Neuronal stem cell (in vitro differentiated cells): Measurements from ENCODE around the gene MED12L.

Source experiments
- DNase-seq: peaks from one replicate; pipeline ENCODE4 v3.0.0-alpha.2; 2013; ENCODE audit warnings: low spot score
- H2AFZ ChIP-seq: one replicate; pipeline ENCODE4 v1.6.1; 2013; ENCODE audit warnings: mild to moderate bottlenecking, low read length, inconsistent platforms
- H2AK5ac ChIP-seq: 2 replicates; pipeline ENCODE4 v1.6.1; 2013; ENCODE audit warnings: low read depth, mild to moderate bottlenecking, inconsistent platforms, low read length, moderate library complexity, mixed read lengths
- H2BK120ac ChIP-seq: 2 replicates; pipeline ENCODE4 v1.6.1; 2013; ENCODE audit warnings: low read depth, mild to moderate bottlenecking, inconsistent platforms, low read length, moderate library complexity, mixed read lengths
- H2BK12ac ChIP-seq: one replicate; pipeline ENCODE4 v1.6.1; 2013; ENCODE audit warnings: low read length, inconsistent platforms
- H2BK15ac ChIP-seq: 2 replicates; pipeline ENCODE4 v1.6.1; 2013; ENCODE audit warnings: mild to moderate bottlenecking, low read length, inconsistent platforms, mixed read lengths
- H2BK5ac ChIP-seq: one replicate; pipeline ENCODE4 v1.6.1; 2013; ENCODE audit warnings: inconsistent platforms, mild to moderate bottlenecking, low read length, moderate library complexity
- H3K14ac ChIP-seq: one replicate; pipeline ENCODE4 v1.6.1; 2013; ENCODE audit warnings: low read length, inconsistent platforms
- H3K18ac ChIP-seq: 2 replicates; pipeline ENCODE4 v1.6.1; 2013; ENCODE audit warnings: low read length, inconsistent platforms
- H3K23ac ChIP-seq: 2 replicates; pipeline ENCODE4 v1.6.1; 2013; ENCODE audit warnings: low read depth, mild to moderate bottlenecking, mixed read lengths, low read length, inconsistent platforms; ENCODE audit not compliant: poor library complexity
- H3K27ac ChIP-seq: replicated peaks from 3 replicates; pipeline ENCODE4 v1.5.1; 2013; ENCODE audit warnings: low read length, inconsistent platforms
- H3K27me3 ChIP-seq, 3 experiments: 2 replicates each; pipeline ENCODE4 v1.6.1; 2013; ENCODE audit warnings: low read length in 3 of 3, mild to moderate bottlenecking in 2 of 3, inconsistent platforms in 1 of 3, low read depth in 1 of 3, mixed read lengths in 1 of 3, moderate library complexity in 1 of 3; ENCODE audit not compliant: control insufficient read depth in 3 of 3, insufficient read depth in 3 of 3
- H3K36me3 ChIP-seq, 2 donors: replicated peaks in 1 of 2; 2 replicates each; pipeline ENCODE4 v1.6.1; 2013; ENCODE audit warnings: low read length in 2 of 2; ENCODE audit not compliant: control insufficient read depth in 2 of 2, insufficient read depth in 2 of 2
- H3K4ac ChIP-seq: 2 replicates; pipeline ENCODE4 v1.6.1; 2013; ENCODE audit warnings: inconsistent platforms, mild to moderate bottlenecking, low read length, moderate library complexity
- H3K4me1 ChIP-seq, 2 donors: 1 replicate in 1 of 2; 2 replicates in 1 of 2; pipeline ENCODE4 v1.6.1; 2013; ENCODE audit warnings: low read length in 2 of 2, low read depth in 1 of 2; ENCODE audit not compliant: control insufficient read depth in 2 of 2, insufficient read depth in 1 of 2
- H3K4me2 ChIP-seq: one replicate; pipeline ENCODE4 v1.6.1; 2013; ENCODE audit warnings: mild to moderate bottlenecking, low read length, inconsistent platforms; ENCODE audit not compliant: insufficient read depth, poor library complexity, severe bottlenecking
- H3K4me3 ChIP-seq, 2 donors: 2 replicates each; pipeline ENCODE4 v1.5.1; 2013; ENCODE audit warnings: low read length in 2 of 2, mild to moderate bottlenecking in 2 of 2, inconsistent platforms in 1 of 2, moderate library complexity in 1 of 2
- H3K79me1 ChIP-seq: one replicate; pipeline ENCODE4 v1.6.1; 2013; ENCODE audit warnings: low read depth, mild to moderate bottlenecking, inconsistent platforms, low read length, moderate library complexity
- H3K9ac ChIP-seq: one replicate; pipeline ENCODE4 v1.6.1; 2013; ENCODE audit warnings: mild to moderate bottlenecking, low read depth, low read length, inconsistent platforms; ENCODE audit not compliant: poor library complexity
- H3K9me3 ChIP-seq, 2 donors: replicated peaks in 1 of 2; 2 replicates each; pipeline versions ENCODE3 to v1.6.1; 2013; ENCODE audit warnings: low read length in 2 of 2, mild to moderate bottlenecking in 2 of 2, inconsistent platforms in 1 of 2, low read depth in 1 of 2, mixed read lengths in 1 of 2, moderate library complexity in 1 of 2; ENCODE audit not compliant: control insufficient read depth in 2 of 2, insufficient read depth in 1 of 2
- H4K8ac ChIP-seq: one replicate; pipeline ENCODE4 v1.6.1; 2013; ENCODE audit warnings: low read depth, mild to moderate bottlenecking, inconsistent platforms, low read length, moderate library complexity
- H4K91ac ChIP-seq: one replicate; pipeline ENCODE4 v1.6.1; 2013; ENCODE audit warnings: low read length, low read depth, mild to moderate bottlenecking, inconsistent platforms; ENCODE audit not compliant: poor library complexity
- WGBS, 2 donors: extraction: QIAGEN DNeasy Blood & Tissue Kit; methylation state at CpG; one replicate each; pipeline ENCODE4 v1.1.7; 2013; ENCODE audit warnings: missing lambda C conversion rate in 2 of 2, mixed read lengths in 1 of 2; ENCODE audit not compliant: insufficient read length in 2 of 2, insufficient replicate concordance in 1 of 2; ENCODE audit errors: extremely low coverage in 2 of 2; 5-methylcytosine and 5-hydroxymethylcytosine counted together

MED12L gene

DNA sequence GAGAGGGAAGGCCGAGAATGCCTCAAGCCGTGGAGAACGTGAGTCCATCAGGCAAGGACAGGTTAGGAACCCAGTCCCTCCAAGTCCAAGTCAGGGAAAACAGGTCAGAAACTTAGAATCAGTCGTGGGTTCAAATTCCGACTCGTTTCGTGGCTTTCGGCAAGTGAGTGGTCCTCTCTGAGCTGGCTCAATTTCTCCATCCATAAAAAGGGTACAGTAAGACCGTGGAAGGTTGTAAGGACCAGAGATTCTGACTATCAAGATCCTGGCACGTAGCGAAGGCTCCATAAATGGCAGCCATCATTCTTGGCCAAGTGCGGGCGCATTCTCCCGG lies 604 bp upstream of the MED12L start:
- no peak overlapping the region for H3K27ac ChIP-seq
- DNase-seq, result no peak
- peak overlapping the region; percentile 93 for H3K4me2 ChIP-seq

GRCh38 chr3:151085889-151086483 lies 522 bp downstream of the MED12L start:
- Histone ChIP-seq H2BK12ac (no peak overlapping the region), H2BK15ac (peak overlapping the region; percentile 22), H3K4me3 (peak overlapping the region; percentile 69 to 87), H3K4me2 (peak overlapping the region; percentile 93), H2AK5ac (peak overlapping the region; percentile 42), H3K4ac (no peak overlapping the region), H3K27me3 (peaks cover 0 to 21% (median 0%) of the 10 kb centered on the region in 3 experiments), H4K8ac (no peak overlapping the region), H3K9me3 (no peaks in the 10 kb centered on the region), H3K9ac (peak overlapping the region; percentile 95), H2BK5ac (no peak overlapping the region), H3K18ac (peak overlapping the region; percentile 96), H3K14ac (no peak overlapping the region), H3K36me3 (no peaks in the 10 kb centered on the region), H3K79me1 (no peaks in the 10 kb centered on the region), H2BK120ac (no peak overlapping the region), H3K23ac (peak overlapping the region; percentile 56), H4K91ac (no peak overlapping the region), H2AFZ (peak overlapping the region; percentile 100), H3K4me1 (peaks cover 3 to 8% of the 10 kb centered on the region in 2 donors), H3K27ac (peak overlapping the region; percentile 83)
- peak; percentile 57 for DNase-seq
- WGBS, 2 donors, result no CpG with 5 or more reads among the region's 60 CpGs

More for the DNA sequence above, 604 bp upstream of the MED12L start:
- H3K18ac ChIP-seq, result peak overlapping the region; percentile 98
- no peak overlapping the region for H4K91ac ChIP-seq
- no CpG with 5 or more reads among the region's 14 CpGs for WGBS, 2 donors
- peak overlapping the region; percentile 52 for H2BK15ac ChIP-seq
- peak overlapping the region; percentile 69 to 87 for H3K4me3 ChIP-seq
- no peaks in the 10 kb centered on the region for H3K36me3 ChIP-seq
- peak overlapping the region; percentile 57 for H3K23ac ChIP-seq
- no peaks in the 10 kb centered on the region for H3K79me1 ChIP-seq
- peak overlapping the region; percentile 87 for H2BK120ac ChIP-seq
- no peak overlapping the region for H2BK5ac ChIP-seq
- peaks cover 3 to 8% of the 10 kb centered on the region in 2 donors for H3K4me1 ChIP-seq
- peaks cover 0 to 21% (median 0%) of the 10 kb centered on the region in 3 experiments for H3K27me3 ChIP-seq
- H3K9me3 ChIP-seq, result no peaks in the 10 kb centered on the region
- no peak overlapping the region for H4K8ac ChIP-seq
- H3K4ac ChIP-seq, result no peak overlapping the region
- H3K9ac ChIP-seq, result peak overlapping the region; percentile 88
- no peak overlapping the region for H2BK12ac ChIP-seq
- no peak overlapping the region for H3K14ac ChIP-seq
- H2AK5ac ChIP-seq, result peak overlapping the region; percentile 30
- H2AFZ ChIP-seq, result peak overlapping the region; percentile 100

DNA sequence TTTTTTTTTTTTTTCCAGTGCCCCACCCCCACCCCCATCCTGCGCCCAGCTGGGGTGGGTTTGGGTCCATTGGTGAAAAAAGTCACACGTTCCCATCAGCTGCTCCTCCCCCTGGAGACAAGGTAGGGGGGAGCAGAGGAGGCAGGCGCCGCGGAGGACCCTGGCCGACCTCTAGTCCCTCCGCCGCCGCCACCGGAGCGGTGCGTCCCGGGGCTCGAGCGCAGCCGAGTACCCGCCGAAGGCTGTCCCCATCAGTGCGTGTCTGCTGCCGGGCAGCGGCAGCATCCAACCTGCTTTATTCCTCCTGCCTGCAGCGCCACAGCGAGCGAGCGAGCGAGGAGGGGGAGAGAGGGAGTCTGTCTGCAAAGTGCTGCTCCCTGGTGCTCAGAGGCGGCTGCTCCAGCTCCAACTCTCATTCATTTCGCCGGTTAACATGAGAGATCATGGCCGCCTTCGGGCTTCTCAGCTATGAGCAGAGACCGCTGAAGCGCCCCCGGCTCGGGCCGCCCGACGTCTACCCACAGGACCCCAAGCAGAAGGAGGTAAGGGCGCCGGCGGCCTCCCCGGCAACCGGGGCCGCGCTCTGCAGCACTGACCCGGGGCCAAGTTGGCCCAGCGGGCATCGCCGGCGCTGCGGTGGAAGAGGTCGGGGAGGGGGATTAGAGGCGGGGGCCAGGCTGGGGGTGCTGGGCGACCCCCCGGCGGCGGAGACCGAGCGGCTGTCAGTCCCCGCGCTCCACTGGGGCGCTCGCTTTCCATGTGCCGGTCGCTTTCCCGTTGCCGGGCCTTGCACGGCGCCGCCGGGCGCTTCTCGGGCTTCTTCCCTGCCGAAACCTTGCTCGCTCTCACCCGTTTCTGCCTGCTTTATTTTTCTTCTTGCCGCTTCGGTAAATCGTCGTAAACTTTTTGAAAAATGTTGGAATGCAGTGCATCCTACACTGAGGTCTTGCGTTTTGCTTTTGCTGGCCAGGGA lies 1.3 kb downstream of the MED12L start:
- H4K91ac ChIP-seq, result no peak overlapping the region
- peak overlapping the region; percentile 83 for H3K27ac ChIP-seq
- peak overlapping the region; percentile 100 for H2AFZ ChIP-seq
- H2BK120ac ChIP-seq, result no peak overlapping the region
- peak overlapping the region; percentile 87 for H3K9ac ChIP-seq
- H2AK5ac ChIP-seq, result peak overlapping the region; percentile 41
- peaks cover 3 to 8% of the 10 kb centered on the region in 2 donors for H3K4me1 ChIP-seq
- H3K79me1 ChIP-seq, result no peaks in the 10 kb centered on the region
- peak overlapping the region; percentile 69 to 87 for H3K4me3 ChIP-seq
- H3K27me3 ChIP-seq, result peaks cover 0 to 21% (median 0%) of the 10 kb centered on the region in 3 experiments
- no CpG with 5 or more reads among the region's 81 CpGs for WGBS, 2 donors
- H3K4me2 ChIP-seq, result peak overlapping the region; percentile 93
- no peak overlapping the region for H4K8ac ChIP-seq
- peak overlapping the region; percentile 95 for H3K18ac ChIP-seq
- H2BK12ac ChIP-seq, result no peak overlapping the region
- H3K14ac ChIP-seq, result no peak overlapping the region
- no peak overlapping the region for H2BK5ac ChIP-seq
- DNase-seq, result peak; percentile 78
- no peaks in the 10 kb centered on the region for H3K36me3 ChIP-seq
- H3K4ac ChIP-seq, result no peak overlapping the region
- peak overlapping the region; percentile 11 for H2BK15ac ChIP-seq
- no peaks in the 10 kb centered on the region for H3K9me3 ChIP-seq
- H3K23ac ChIP-seq, result no peak overlapping the region

DNA sequence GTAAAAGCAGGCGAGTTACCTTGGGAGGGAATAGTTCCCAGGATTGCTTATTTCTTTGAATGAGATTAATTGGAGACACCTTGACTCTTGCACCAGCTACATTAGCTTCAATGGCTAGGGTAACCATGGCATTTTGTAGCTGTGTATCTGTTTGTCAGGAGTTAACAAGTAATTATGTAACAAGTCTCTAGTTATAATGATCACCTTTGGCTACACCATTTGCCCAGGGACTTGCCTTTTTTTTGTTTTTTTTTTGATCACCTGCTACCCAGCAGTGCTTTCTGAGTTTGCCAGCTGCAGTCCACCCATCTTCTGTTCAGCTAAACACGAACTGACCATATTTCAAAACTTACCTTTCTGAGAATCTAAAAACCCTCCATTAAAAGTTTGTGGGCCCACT lies 2.2 kb downstream of the MED12L start:
- Histone ChIP-seq H2AK5ac (no peak overlapping the region), H3K9ac (no peak overlapping the region), H4K91ac (no peak overlapping the region), H3K4me3 (peak overlapping the region in 1 of 2 donors; percentile 69), H3K27ac (no peak overlapping the region), H3K23ac (no peak overlapping the region), H3K27me3 (peaks cover 0 to 14% (median 0%) of the 10 kb centered on the region in 3 experiments), H2BK5ac (no peak overlapping the region), H3K14ac (no peak overlapping the region), H3K9me3 (peaks cover 0 to 1% of the 10 kb centered on the region in 2 donors), H3K4ac (no peak overlapping the region), H2BK15ac (no peak overlapping the region), H3K4me2 (peak overlapping the region; percentile 93), H2BK120ac (no peak overlapping the region), H3K4me1 (peaks cover 3 to 8% of the 10 kb centered on the region in 2 donors), H2AFZ (peak overlapping the region; percentile 100), H4K8ac (no peak overlapping the region), H3K79me1 (no peaks in the 10 kb centered on the region), H3K36me3 (no peaks in the 10 kb centered on the region), H2BK12ac (no peak overlapping the region), H3K18ac (no peak overlapping the region)
- WGBS, 2 donors, result no CpG with 5 or more reads among the region's 2 CpGs
- no peak for DNase-seq
